Fibroblast of pulmonary artery (primary cell): ENCODE data around the gene ZNF264.
A peak's percentile ranks its signal among the peaks of the same experiment; 100 is the strongest.

Experiments used
- DNase-seq: peaks from one replicate; pipeline ENCODE4 v3.0.0-alpha.2; 2010; ENCODE audit warnings: low read depth
- H3K4me3 ChIP-seq: replicated peaks from 2 replicates; pipeline ENCODE4 v1.5.1; 2011; ENCODE audit warnings: low read depth, mild to moderate bottlenecking, control low read depth, low read length, moderate library complexity
- CTCF ChIP-seq: IDR thresholded peaks from 2 replicates; pipeline ENCODE4 v1.5.1; 2011; ENCODE audit warnings: mild to moderate bottlenecking, control low read depth, low read length, inconsistent platforms; ENCODE audit errors: missing control alignments

ZNF264 gene

GRCh38 chr19:57212109-57212508 lies 20.8 kb downstream of the ZNF264 start:
- no peak for TF ChIP-seq CTCF
- no peak overlapping the region for H3K4me3 ChIP-seq
- DNase-seq, result no peak

GRCh38 chr19:57227502-57227901 lies 36.2 kb downstream of the ZNF264 start:
- no peak for TF ChIP-seq CTCF
- no peak for DNase-seq
- no peak overlapping the region for H3K4me3 ChIP-seq

GRCh38 chr19:57231686-57232085 lies 40.4 kb downstream of the ZNF264 start:
- TF ChIP-seq CTCF, result no peak
- no peak for DNase-seq
- H3K4me3 ChIP-seq, result no peak overlapping the region

GRCh38 chr19:57233207-57233606 lies 41.9 kb downstream of the ZNF264 start:
- TF ChIP-seq CTCF, result no peak
- no peak for DNase-seq
- H3K4me3 ChIP-seq, result no peak overlapping the region

GRCh38 chr19:57239982-57240310 lies 48.6 kb downstream of the ZNF264 start:
- DNase-seq, result no peak
- H3K4me3 ChIP-seq, result peak overlapping the region; percentile 99
- TF ChIP-seq CTCF, result no peak

- TF ChIP-seq CTCF, result no peak
- DNase-seq, result peak; percentile 93
- H3K4me3 ChIP-seq, result peak within 1 kb of the TSS; percentile 99
Measured at GRCh38 chr19:57240311-57241090, 49.2 kb downstream of the ZNF264 start, which contains the start of gene ZNF805. ZNF805 (plus strand) TSS chr19:57240632; CDS start chr19:57240892, 260 bp downstream.

GRCh38 chr19:57241176-57241575 lies 49.9 kb downstream of the ZNF264 start:
- TF ChIP-seq CTCF, result no peak
- peak; percentile 33 for DNase-seq
- H3K4me3 ChIP-seq, result peak overlapping the region; percentile 99
